NCI-H748 treated with DMSO at 0.1 percent for 48 hours (cell line): ENCODE results near the gene SLC30A1.
"Not testable (repeated sequence)": the region's sequence is repeated elsewhere in the genome, so short reads cannot be mapped to it uniquely, and the experiment has no call there.

Source experiments
- DNase-seq: peaks from one replicate; lab custom pipeline; 2025; lab: John Stamatoyannopoulos, UW

SLC30A1 gene

DNA sequence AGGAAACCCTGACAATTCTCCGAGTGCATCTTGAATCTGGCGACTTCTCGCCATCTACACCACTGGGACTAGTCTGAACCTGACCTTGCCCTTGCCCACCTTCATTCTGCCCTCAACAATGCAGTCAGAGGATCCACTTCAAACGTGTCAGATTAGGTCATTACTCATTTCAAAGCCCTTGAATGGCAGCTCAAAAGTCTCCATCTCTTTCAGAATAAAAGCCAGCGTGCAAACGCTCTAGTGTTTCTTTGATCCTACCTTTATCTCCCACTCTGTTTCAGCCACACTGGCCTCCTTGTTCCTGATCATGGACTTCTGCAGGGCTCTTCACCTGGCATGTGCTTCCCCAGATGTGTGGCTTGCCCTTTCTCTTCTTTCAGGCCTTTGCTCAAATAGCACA lies 31.3 kb downstream of the SLC30A1 start:
- DNase-seq, result no peak

DNA sequence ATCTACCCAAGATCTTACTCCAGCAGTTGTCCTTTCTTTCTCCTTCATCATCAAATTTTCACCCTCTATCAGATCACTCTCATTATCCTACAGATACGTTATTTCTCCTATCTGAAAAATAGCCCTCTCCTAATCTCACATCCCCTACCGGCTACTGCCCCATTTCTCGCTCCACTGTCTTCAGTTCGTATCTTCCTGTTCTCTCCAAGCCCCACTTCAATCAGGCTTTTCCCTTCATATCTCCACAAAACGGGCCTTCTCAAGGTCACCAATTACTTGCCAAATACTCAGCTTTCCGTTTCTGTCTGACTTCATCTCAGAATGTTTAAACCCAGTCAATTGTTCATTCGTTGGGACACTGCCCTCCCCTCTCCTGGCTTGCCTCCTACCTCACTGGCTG lies 32.4 kb downstream of the SLC30A1 start:
- no peak for DNase-seq

GRCh38 chr1:211543025-211543424 lies 35.9 kb downstream of the SLC30A1 start:
- DNase-seq, result no peak

DNA sequence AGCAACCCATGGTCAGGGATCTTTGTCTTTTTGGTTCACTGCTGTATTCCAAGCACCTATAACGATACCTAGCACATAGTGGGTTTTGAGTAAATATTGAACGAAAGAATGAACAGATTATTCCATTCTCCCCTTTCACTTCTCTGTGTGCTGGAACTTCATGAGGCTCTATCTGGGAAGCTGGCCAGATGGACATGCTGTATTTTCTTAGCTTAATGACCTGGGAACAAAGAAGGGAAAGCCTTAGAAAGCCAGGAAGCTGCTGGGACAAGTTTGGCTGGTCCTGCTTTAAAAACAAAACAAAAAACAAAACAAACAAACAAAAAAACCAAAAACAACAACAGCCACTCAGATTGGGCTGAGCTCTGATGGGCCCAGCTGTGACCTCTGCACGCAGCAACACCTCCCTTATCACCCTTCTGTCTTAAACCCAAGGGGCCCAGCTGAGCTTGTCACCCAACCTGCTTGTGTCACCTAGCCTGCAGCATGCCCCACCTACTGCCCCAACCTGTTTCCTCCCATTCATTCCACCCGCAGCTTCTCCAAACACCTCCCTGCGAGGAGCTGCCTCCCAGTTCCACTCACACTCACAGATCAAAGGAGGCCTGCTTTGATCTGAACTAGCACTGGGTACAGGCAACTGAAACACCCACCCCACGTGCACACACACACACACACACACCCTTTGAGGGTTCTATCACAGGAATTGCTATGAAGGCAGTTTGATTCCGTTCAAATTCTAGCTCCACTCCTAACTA lies 37.1 kb downstream of the SLC30A1 start:
- no peak for DNase-seq

- no peak for DNase-seq
These were observed 37.7 kb downstream of the SLC30A1 start for GRCh38 chr1:211541278-211541677.

GRCh38 chr1:211540824-211541223 lies 38.1 kb downstream of the SLC30A1 start:
- DNase-seq, result not testable (repeated sequence)

- DNase-seq, result no peak
These were observed 40.7 kb downstream of the SLC30A1 start for GRCh38 chr1:211538287-211538686.

DNA sequence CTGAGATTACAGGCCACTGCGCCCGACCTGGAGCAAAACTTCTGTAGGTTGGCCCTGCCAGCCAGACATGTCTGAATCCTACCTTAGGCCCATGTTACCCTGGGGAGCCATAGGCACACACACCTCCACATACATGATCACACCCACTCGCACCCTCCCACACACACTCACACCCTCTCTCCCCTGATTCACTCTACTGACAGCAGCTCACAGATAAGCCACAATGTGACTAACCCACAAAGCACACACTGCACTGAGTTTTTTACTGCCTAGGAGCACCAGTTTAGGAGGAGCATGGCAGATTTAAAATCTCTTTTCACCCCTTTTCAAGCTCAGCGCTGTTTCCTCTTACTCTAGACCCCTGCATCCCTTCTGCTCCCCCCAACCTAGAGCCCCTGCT lies 41.7 kb downstream of the SLC30A1 start:
- DNase-seq, result no peak

DNA sequence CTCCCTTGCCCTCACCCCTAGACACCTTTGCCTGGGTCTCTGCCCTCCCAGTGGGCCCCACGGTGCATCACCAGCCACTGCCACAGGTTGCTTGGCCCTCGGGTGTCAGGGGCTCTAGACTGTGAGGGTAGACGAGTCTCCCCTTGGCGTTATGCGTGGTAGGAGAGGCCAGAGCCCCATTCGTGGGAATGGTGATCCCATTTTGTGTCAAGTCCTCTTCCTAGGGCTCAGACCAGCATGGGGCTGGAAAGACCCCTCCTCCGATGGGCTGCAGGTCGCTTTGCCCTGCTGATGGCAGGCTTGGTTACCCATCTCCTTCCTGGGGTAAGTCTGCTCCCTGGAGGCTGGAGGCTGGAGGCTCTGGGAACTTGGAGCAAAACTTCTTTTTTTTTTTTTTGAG lies 42.4 kb downstream of the SLC30A1 start:
- DNase-seq, result no peak

DNA sequence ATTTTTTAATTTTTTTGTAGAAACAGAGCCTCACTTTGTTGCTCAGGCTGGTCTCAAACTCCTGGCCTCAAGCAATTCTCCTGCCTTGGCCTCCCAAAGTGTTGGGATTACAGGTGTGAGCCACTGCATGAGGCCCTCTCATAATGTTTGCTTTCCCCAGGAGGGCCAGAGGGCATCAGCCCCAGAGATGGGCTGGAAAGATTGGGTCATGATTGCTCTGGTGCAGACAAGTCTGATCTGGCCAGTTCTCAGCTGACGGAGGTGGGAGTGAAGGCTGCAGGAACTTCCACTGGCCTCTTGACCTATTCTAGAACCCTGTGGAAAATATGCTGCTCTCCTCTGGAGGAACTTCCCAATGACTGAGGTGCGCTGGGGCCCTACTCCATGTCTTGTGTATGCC lies 43.6 kb downstream of the SLC30A1 start:
- DNase-seq, result no peak

- DNase-seq, result no peak
These were observed 44.2 kb downstream of the SLC30A1 start for GRCh38 chr1:211534545-211535291.

- no peak for DNase-seq
These were observed 46.9 kb downstream of the SLC30A1 start for GRCh38 chr1:211532088-211532444.

DNA sequence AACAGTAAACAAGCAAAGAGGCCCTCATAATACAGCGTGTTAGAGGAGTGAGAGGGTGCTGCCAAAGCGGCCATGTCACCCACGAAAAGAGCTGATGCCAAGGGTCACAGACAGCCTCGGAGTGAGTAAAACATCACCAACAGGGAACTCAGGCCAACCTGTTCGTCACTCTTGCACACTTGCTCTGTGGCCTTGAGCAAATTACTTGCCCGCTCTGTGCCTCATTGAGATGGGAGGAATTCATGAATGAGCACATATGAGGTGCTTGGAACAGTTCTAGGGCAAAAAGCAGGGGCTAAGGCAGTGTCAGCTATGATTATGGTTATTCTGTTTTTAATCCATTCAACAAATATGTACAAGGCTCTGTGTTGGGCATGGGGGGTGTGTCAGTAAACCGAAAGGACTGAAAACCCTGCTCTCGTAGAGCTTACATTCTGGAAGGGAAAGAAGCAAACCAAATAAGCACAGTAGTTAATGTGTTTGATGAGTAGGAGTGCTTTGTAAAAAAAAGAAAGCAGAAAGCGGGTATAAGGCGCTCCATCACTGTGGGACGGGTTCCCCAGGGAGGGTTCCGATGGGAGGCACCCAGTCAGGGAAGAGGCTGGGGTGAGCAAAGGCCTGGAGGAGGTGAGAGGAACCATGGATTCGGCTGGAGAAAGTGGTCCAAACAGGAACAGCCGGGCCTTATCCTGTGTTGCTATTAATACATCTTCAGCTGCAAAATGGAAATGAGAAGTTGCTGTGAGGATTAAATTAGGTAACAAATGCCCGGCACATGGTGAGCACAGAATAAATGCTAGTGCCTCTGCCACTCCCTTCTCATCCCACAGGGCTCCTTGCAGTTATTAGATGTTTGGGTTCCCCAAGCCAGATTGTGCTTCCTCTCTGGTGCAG lies 47.5 kb downstream of the SLC30A1 start:
- no peak for DNase-seq

GRCh38 chr1:211530102-211530501 lies 48.9 kb downstream of the SLC30A1 start:
- DNase-seq, result no peak

- no peak for DNase-seq
These were observed 49.5 kb downstream of the SLC30A1 start for GRCh38 chr1:211529453-211529852.

- no peak for DNase-seq
These were observed 50.0 kb downstream of the SLC30A1 start for GRCh38 chr1:211529011-211529410.

DNA sequence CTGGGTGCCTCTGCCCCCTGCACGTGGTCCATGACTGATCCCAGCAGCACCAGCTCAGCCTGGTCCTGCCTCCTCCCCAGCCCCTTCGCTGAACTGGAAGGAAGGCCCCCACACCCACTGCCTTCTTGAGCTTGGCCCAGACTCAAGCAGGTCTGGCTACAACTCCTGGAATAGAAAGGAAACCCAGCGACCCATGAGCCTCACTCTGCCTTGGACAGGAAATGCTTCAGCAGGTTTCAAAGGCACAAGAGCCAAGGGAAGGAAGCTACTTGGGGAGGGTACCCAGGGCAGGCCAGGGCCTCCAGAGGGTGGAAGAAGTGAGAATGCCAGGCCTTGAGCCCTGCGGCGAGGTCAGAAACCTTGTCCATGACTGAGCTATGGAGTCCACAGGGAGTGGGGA lies 51.1 kb downstream of the SLC30A1 start:
- no peak for DNase-seq

GRCh38 chr1:211527006-211527405 lies 52.0 kb downstream of the SLC30A1 start:
- no peak for DNase-seq

DNA sequence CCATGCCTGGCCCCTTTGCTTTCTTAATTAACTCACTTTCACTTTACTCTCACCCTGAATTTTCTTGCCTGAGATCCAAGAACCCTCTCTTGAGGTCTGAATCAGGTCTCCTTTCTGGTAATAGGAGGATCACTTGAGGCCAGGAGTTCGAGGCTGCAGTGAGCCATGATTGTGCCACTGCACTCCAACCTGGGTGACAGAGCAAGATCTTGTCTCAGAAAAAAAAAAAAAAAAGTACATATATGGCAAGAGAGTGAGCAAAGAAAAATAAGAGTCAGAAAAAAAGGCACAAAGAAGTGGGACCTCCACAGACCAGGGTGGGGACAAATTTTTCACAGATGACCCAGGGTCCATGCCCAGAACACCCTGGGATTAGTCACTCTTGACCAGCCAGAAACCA lies 52.9 kb downstream of the SLC30A1 start:
- no peak for DNase-seq

- DNase-seq, result no peak
These were observed 53.8 kb downstream of the SLC30A1 start for GRCh38 chr1:211525101-211525676.

GRCh38 chr1:211524521-211524920 lies 54.4 kb downstream of the SLC30A1 start:
- DNase-seq, result no peak

- DNase-seq, result no peak
These were observed 56.2 kb downstream of the SLC30A1 start for GRCh38 chr1:211522804-211523203.
